Skeletal muscle tissue (tissue), 4 donors: ENCODE data around the gene EMILIN1. TPM values are rescaled to one million over a fixed set of nuclear protein-coding genes. Genes with fewer than 3 reads are reported as not detected.

ENCODE experiments used
- H3K27ac ChIP-seq: one replicate; pipeline ENCODE4 v1.7.0; 2013; ENCODE audit warnings: mild to moderate bottlenecking, low read depth, low read length, inconsistent platforms
- H3K27me3 ChIP-seq, 3 donors: one replicate each; pipeline ENCODE4 v1.7.0; 2013; ENCODE audit warnings: low read length in 3 of 3; ENCODE audit not compliant: control insufficient read depth in 3 of 3, insufficient read depth in 3 of 3
- H3K36me3 ChIP-seq, 3 donors: one replicate each; pipeline ENCODE4 v1.7.0; 2013; ENCODE audit warnings: low read length in 3 of 3; ENCODE audit not compliant: control insufficient read depth in 3 of 3, insufficient read depth in 3 of 3
- H3K4me1 ChIP-seq, 3 donors: one replicate each; pipeline ENCODE4 v1.7.0; 2013; ENCODE audit warnings: low read length in 3 of 3, mild to moderate bottlenecking in 3 of 3; ENCODE audit not compliant: control insufficient read depth in 3 of 3, insufficient read depth in 3 of 3
- H3K4me3 ChIP-seq, 3 donors: one replicate each; pipeline ENCODE4 v1.7.0; 2013; ENCODE audit warnings: low read length in 3 of 3
- H3K9ac ChIP-seq, 3 donors: one replicate each; pipeline ENCODE4 v1.7.0; 2013; ENCODE audit warnings: low read length in 3 of 3, mild to moderate bottlenecking in 3 of 3, moderate library complexity in 2 of 3, low read depth in 1 of 3
- H3K9me3 ChIP-seq, 3 donors: one replicate each; pipeline ENCODE4 v1.7.0; 2013; ENCODE audit warnings: low read length in 3 of 3; ENCODE audit not compliant: control insufficient read depth in 3 of 3
- total RNA-seq: library from RNA; depleted of rRNA; stranded (reverse); fragments of >200 nt; gene quantifications from one replicate; pipeline ENCODE4 v1.2.3, GENCODE V29; 2014
- donor health status: Osteomylitis.

EMILIN1 gene
- total RNA-seq, 1 donor from 2014 or later = 61.6 TPM

DNA sequence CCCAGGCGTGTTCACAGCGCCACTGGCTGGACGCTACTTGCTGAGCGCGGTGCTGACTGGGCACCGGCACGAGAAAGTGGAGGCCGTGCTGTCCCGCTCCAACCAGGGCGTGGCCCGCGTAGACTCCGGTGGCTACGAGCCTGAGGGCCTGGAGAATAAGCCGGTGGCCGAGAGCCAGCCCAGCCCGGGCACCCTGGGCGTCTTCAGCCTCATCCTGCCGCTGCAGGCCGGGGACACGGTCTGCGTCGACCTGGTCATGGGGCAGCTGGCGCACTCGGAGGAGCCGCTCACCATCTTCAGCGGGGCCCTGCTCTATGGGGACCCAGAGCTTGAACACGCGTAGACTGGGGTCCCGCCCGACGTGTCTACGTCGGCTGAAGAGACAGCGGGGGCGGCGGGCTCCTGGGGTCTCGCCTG is 7.3 kb downstream of the EMILIN1 start:
- no peaks in the 10 kb centered on the region for H3K27me3 ChIP-seq
- no peaks in the 10 kb centered on the region for H3K9me3 ChIP-seq
- H3K9ac ChIP-seq = peak overlapping the region; percentile 43 to 86 (median 76)
- H3K4me1 ChIP-seq = peaks cover 53 to 65% (median 56%) of the 10 kb centered on the region in 3 donors
- peak overlapping the region; percentile 75 for H3K27ac ChIP-seq
- no peaks in the 10 kb centered on the region for H3K36me3 ChIP-seq
- H3K4me3 ChIP-seq = peak overlapping the region; percentile 67 to 82 (median 77)

DNA sequence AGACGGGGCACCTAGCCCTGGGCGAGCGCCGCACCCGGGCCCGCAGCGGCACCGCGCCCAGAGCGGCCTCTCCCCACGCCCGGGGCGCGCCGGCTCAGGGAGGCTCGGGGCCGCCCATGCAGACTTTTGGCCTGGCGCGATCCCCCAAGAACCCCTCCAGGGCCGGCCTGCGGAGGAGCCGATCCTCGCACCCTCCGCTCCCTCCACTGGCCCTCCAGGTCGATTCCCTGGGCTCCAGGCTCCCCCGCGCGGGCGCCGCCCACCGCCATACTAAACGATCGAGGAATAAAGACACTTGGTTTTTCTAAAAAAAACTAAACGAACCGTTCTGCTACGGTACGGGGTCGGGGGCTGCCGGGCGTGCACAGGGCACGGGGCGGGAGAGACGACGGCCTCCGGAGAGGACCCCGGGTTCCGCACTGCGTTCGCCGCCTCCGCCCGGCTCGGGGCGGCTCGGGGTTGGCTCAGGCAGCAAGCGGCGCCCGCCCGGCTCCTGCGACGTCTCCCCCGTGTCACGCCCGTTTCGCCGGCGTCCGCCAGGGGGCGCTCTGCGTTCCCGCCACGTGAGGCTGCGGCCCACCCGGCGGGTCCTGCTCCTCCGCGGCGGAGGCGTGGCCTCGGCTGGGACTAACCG is 7.8 kb downstream of the EMILIN1 start:
- Histone ChIP-seq H3K4me1 (peaks cover 48 to 60% (median 50%) of the 10 kb centered on the region in 3 donors), H3K27ac (peak overlapping the region; percentile 75), H3K4me3 (peak overlapping the region; percentile 56 to 87 (median 77)), H3K36me3 (no peaks in the 10 kb centered on the region), H3K9me3 (no peaks in the 10 kb centered on the region), H3K9ac (peak overlapping the region; percentile 61 to 86 (median 76)), H3K27me3 (no peaks in the 10 kb centered on the region)

DNA sequence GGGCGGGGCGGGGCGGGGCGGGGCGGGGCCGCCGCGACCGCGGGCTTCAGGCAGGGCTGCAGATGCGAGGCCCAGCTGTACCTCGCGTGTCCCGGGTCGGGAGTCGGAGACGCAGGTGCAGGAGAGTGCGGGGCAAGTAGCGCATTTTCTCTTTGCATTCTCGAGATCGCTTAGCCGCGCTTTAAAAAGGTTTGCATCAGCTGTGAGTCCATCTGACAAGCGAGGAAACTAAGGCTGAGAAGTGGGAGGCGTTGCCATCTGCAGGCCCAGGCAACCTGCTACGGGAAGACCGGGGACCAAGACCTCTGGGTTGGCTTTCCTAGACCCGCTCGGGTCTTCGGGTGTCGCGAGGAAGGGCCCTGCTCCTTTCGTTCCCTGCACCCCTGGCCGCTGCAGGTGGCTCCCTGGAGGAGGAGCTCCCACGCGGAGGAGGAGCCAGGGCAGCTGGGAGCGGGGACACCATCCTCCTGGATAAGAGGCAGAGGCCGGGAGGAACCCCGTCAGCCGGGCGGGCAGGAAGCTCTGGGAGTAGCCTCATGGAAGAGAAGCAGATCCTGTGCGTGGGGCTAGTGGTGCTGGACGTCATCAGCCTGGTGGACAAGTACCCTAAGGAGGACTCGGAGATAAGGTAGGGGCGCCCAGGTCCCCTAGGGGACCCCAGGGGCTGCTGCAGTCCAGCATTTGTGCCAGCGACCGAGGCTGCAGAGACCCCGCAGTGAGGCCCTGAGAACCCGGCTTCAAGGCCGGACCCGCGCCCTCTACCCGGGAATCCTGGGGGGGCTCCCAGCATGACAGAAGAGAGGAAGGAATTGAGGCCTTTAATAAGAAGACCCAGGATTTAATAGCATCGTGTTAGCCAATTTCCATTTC is 8.5 kb downstream of the EMILIN1 start, which contains the start of gene KHK:
KHK (plus strand) TSS at position 49 of the 870 bp plus-strand sequence; CDS start at position 537, 488 bp downstream.
- peak within 1 kb of the TSS; percentile 75 for H3K27ac ChIP-seq

DNA sequence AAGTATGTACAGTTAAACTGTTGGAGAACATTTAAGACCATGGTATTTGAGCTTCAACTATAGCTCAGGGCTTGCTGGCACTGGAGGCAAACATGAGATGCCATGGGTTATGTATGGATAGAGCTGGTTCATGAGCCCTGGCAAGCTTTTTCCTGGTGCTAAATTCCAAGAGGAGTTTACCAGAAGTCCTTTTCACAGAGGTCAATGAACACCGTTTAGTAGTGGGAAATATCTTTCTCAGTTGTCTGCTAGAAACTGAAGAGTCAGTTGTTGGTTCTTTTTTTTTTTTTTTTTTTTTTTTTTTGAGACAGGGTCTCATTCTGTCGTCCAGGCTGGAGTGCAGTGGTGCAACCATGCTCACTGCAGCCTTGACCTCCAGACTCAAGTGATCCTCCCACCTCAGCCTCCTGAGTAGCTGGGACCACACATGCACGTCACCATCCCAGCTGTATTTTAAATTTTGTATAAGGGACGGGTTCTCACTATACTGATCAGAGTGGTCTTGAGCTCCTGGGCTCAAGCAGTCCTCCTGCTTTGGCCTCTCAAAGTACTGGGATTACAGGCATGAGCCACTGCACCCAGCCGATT is 9.5 kb downstream of the EMILIN1 start:
- Histone ChIP-seq H3K36me3 (peaks cover 0 to 5% (median 0%) of the 10 kb centered on the region in 3 donors), H3K27ac (no peak overlapping the region), H3K4me1 (peaks cover 33 to 43% (median 37%) of the 10 kb centered on the region in 3 donors), H3K9ac (no peak overlapping the region), H3K9me3 (no peaks in the 10 kb centered on the region), H3K27me3 (no peaks in the 10 kb centered on the region), H3K4me3 (no peak overlapping the region)

More for the DNA sequence above, 8.5 kb downstream of the EMILIN1 start, which contains the start of gene KHK:
- Histone ChIP-seq H3K4me1 (peaks cover 40 to 52% (median 43%) of the 10 kb centered on the region in 3 donors), H3K9me3 (no peaks in the 10 kb centered on the region), H3K9ac (peak within 1 kb of the TSS; percentile 61 to 86 (median 76)), H3K27me3 (no peaks in the 10 kb centered on the region), H3K36me3 (no peaks in the 10 kb centered on the region), H3K4me3 (peak within 1 kb of the TSS; percentile 77 to 88 (median 87))

DNA sequence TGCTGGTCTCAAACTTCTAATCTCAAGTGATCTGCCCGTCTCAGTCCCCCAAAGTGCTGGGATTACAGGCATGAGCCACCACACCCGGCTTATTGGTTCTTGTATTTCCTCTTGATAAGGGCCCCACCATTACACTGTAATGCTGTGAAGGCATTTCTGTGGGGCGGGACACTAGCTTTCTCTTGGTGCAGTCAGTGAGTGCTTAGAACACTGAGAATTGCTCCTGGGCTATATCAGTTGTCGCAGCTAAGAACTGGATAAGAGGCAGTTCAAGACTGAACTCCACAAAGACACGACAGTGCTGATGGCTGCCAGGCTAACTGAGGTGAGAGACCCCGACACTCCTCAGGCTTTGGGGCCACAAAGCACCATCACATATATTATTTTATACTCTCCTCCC is 10.2 kb downstream of the EMILIN1 start:
- Histone ChIP-seq H3K36me3 (peaks cover 0 to 5% (median 0%) of the 10 kb centered on the region in 3 donors), H3K27ac (no peak overlapping the region), H3K4me3 (no peak overlapping the region), H3K9ac (no peak overlapping the region), H3K9me3 (no peaks in the 10 kb centered on the region), H3K4me1 (peaks cover 26 to 36% (median 30%) of the 10 kb centered on the region in 3 donors), H3K27me3 (no peaks in the 10 kb centered on the region)

DNA sequence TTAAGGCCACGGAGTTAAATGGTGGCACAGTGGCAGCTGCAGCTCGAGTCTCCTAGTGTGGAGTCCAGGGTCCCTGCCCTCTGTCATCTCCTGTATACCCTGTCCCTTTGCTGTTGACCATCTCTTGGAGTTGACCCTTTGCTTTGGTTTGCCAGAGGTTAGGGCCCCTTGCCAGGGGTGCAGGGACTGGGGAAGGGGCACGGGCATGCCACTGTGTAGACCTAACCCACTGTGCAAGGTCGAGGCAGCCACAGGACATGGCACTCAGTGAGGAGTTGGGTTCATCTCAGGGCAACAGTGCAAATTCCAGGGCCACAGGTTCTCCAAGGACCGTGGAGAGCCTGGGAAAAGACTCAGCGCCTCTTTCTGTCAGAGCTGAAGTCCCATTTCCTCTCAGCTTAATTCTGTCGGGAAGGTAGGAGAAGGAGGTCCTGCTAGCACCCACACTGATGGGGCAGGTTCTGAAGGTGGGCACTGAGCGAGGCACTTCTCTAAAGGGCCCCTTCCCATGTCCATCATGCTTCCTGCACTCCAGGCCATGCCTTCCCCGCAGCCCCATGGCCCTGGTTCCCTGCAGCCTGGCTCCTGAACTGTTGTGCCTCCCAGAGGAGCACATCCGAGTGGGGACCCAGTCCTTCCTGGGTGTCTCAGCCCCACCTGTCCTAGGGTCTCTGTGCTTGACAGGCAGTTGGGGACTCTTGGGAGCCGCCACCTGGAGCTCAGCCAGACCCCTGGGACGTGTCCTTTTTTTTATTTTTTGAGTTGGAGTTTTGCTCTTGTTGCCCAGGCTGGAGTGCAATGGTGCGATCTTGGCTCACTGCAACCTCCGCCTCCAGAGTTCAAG is 10.9 kb downstream of the EMILIN1 start:
- peaks cover 0 to 5% (median 0%) of the 10 kb centered on the region in 3 donors for H3K36me3 ChIP-seq
- H3K4me1 ChIP-seq = peaks cover 21 to 31% (median 23%) of the 10 kb centered on the region in 3 donors
- H3K27ac ChIP-seq = no peak overlapping the region
- H3K27me3 ChIP-seq = no peaks in the 10 kb centered on the region
- H3K4me3 ChIP-seq = no peak overlapping the region
- no peaks in the 10 kb centered on the region for H3K9me3 ChIP-seq
- no peak overlapping the region for H3K9ac ChIP-seq

DNA sequence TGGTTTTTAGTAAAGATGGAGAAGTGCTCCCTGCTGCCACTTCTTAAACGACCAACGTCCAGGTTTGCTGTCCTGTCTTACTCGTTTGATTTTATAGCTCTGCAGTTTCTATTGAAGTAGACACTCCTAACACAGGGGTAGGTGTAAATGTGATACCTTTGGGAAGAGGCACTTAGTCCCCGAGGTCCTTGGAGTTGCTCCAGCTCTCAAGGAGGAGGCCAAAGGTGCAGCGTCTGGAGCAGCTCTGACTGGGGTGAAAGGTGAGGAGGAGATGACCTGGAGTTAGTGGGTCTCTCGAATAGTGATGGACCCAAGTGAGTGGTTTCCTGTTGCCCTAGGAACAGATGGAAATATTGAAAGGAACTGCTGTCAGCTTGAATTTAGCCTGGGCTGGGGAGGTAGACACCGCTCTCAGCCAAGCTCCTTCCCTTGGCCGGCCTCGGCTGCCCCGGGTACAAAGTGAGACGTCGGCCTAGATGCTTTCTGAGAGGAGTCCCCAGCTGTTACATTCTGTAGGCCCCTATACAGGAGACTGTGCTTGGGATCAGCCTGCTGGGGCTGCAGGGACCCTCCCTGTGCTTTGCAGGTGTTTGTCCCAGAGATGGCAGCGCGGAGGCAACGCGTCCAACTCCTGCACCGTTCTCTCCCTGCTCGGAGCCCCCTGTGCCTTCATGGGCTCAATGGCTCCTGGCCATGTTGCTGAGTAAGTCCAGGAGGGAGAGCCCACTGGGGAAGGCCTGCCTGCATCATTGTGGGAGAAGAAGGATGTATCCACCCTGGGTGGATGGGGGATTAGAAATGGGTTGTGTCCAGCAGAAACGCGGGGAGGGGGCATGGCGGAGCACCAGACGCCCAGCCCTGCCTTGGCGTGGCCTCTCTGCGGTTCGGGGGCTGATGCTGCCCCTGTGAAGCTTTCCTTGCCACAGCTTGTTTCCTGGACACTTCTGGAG is 13.6 kb downstream of the EMILIN1 start:
- Histone ChIP-seq H3K27ac (no peak overlapping the region), H3K4me1 (peaks cover 17 to 25% (median 20%) of the 10 kb centered on the region in 3 donors), H3K9ac (no peak overlapping the region), H3K4me3 (no peak overlapping the region), H3K9me3 (no peaks in the 10 kb centered on the region), H3K36me3 (peaks cover 0 to 5% (median 0%) of the 10 kb centered on the region in 3 donors), H3K27me3 (no peaks in the 10 kb centered on the region)

DNA sequence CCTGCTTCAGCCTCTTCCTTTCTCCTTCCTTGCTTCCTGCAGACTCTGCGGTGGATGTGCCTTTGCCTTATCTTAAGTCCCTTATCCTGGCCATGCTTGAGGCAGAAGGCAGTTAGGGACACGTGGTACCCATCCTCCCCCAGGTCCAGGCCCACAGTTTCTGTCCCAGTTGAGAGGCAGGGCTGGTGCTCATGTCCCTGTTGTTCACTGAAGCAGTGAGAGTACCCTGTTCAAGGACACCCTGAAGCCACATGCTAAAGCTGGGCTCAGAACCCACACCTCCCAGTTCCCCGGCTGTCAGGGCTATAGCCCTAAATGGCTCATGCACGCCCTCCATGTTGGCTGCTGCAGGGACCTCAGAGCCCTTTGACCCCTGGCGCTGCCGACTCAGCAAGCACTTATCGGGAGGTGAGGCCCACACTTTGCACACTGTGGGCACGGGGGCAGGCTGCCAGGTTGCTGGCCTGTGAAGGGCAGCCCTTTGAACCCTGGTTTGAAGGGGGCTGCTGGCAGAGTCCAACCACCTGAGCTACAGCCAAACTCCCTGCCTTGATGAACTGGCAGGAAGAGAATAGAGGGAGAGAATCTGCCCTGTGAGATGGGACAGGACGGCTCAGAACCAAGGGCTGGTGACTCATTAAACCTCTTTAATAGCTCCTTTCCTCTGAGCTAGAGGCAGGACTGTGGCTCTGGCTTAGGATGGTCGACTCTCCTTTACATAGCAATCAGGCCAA is 14.4 kb downstream of the EMILIN1 start:
- Histone ChIP-seq H3K9ac (no peak overlapping the region), H3K4me3 (no peak overlapping the region), H3K27ac (no peak overlapping the region), H3K4me1 (peaks cover 11 to 16% (median 13%) of the 10 kb centered on the region in 3 donors), H3K27me3 (no peaks in the 10 kb centered on the region), H3K9me3 (no peaks in the 10 kb centered on the region), H3K36me3 (peaks cover 0 to 5% (median 0%) of the 10 kb centered on the region in 3 donors)
